GM23338 (cell line): ENCODE data around the gene TEX26. TPM values are rescaled to one million over a fixed set of nuclear protein-coding genes. Genes with fewer than 3 reads are reported as not detected.

Source experiments
- ATAC-seq: fragments of 200-7000 bp; cut with Tn5 transposase; 3 replicates; pipeline ENCODE4 v1.9.1; 2020
- DNase-seq: peaks from one replicate; pipeline ENCODE4 v3.0.0-alpha.2; 2015; ENCODE audit warnings: low spot score
- H2AFZ ChIP-seq: fragments of 200-600 bp; sonication (generic); 2 replicates; pipeline ENCODE4 v1.8.0; 2016; ENCODE audit warnings: antibody characterized with exemption, mild to moderate bottlenecking, moderate library complexity
- H3F3A ChIP-seq: fragments of 200-600 bp; sonication (generic); replicated peaks from 2 replicates; pipeline ENCODE4 v1.8.0; 2017; ENCODE audit warnings: antibody characterized with exemption, mixed run types, low read depth
- H3K27ac ChIP-seq: fragments of 200-600 bp; sonication (generic); 2 replicates; pipeline ENCODE4 v1.6.1; 2016; ENCODE audit warnings: low read depth
- H3K27me3 ChIP-seq: fragments of 200-600 bp; sonication (generic); 2 replicates; pipeline ENCODE4 v1.8.0; 2016; ENCODE audit warnings: mild to moderate bottlenecking, mixed run types, moderate library complexity; ENCODE audit not compliant: insufficient read depth
- H3K36me3 ChIP-seq: fragments of 200-600 bp; sonication (generic); 2 replicates; pipeline ENCODE4 v1.8.0; 2016; ENCODE audit warnings: mild to moderate bottlenecking; ENCODE audit not compliant: insufficient read depth
- H3K4me1 ChIP-seq: fragments of 200-600 bp; sonication (generic); 2 replicates; pipeline ENCODE4 v1.8.0; 2016; ENCODE audit warnings: mild to moderate bottlenecking, moderate library complexity; ENCODE audit not compliant: insufficient read depth
- H3K4me2 ChIP-seq: fragments of 200-600 bp; sonication (generic); 2 replicates; pipeline ENCODE4 v1.7.1; 2017; ENCODE audit warnings: mixed run types
- H3K4me3 ChIP-seq: fragments of 200-600 bp; sonication (generic); 2 replicates; pipeline ENCODE4 v1.6.1; 2016; ENCODE audit warnings: mixed run types
- H3K79me2 ChIP-seq: fragments of 200-600 bp; sonication (generic); replicated peaks from 2 replicates; pipeline ENCODE4 v1.8.0; 2017; ENCODE audit warnings: mild to moderate bottlenecking; ENCODE audit not compliant: insufficient read depth
- H3K9me2 ChIP-seq: fragments of 200-600 bp; sonication (generic); 2 replicates; pipeline ENCODE4 v1.8.0; 2017; ENCODE audit not compliant: insufficient read depth
- H4K20me1 ChIP-seq: fragments of 200-600 bp; sonication (generic); replicated peaks from 2 replicates; pipeline ENCODE4 v1.8.0; 2017; ENCODE audit warnings: mild to moderate bottlenecking; ENCODE audit not compliant: insufficient read depth
- H3K27ac Mint-ChIP-seq: 2 replicates; pipeline ENCODE4 v1.8.0; 2020; ENCODE audit warnings: inconsistent platforms, mild to moderate bottlenecking, moderate library complexity, mixed read lengths
- H3K27me3 Mint-ChIP-seq: 3 replicates; pipeline ENCODE4 v1.8.0; 2022; ENCODE audit warnings: low read depth, mild to moderate bottlenecking, moderate library complexity, mixed read lengths, inconsistent platforms; ENCODE audit not compliant: insufficient read depth, poor library complexity
- H3K36me3 Mint-ChIP-seq: 3 replicates; pipeline ENCODE4 v1.8.0; 2021; ENCODE audit warnings: low read depth, mild to moderate bottlenecking, inconsistent platforms, moderate library complexity, mixed read lengths
- H3K4me1 Mint-ChIP-seq: 3 replicates; pipeline ENCODE4 v1.8.0; 2020; ENCODE audit warnings: mild to moderate bottlenecking, inconsistent platforms, mixed read lengths
- H3K4me3 Mint-ChIP-seq: 3 replicates; pipeline ENCODE4 v1.8.0; 2021; ENCODE audit warnings: moderate library complexity, mild to moderate bottlenecking, inconsistent platforms, mixed read lengths
- H3K9me3 Mint-ChIP-seq: 3 replicates; pipeline ENCODE4 v1.8.0; 2020; ENCODE audit warnings: moderate library complexity, mild to moderate bottlenecking, inconsistent platforms, mixed read lengths
- CREB1 ChIP-seq: fragments of 250-450 bp; sonication (Bioruptor Pico); IDR thresholded peaks from 2 replicates; pipeline ENCODE4 v1.5.0; 2020; ENCODE audit warnings: low read depth, mild to moderate bottlenecking, moderate library complexity
- CTCF ChIP-seq, 2 experiments: fragments of 200-600 bp in 1 of 2; sonication (generic) in 1 of 2; conservative IDR thresholded peaks; 2 replicates each; pipeline versions ENCODE4 v1.5.1 to v1.6.1; 2016 to 2017; ENCODE audit warnings: antibody characterized with exemption in 2 of 2, low read depth in 2 of 2, mild to moderate bottlenecking in 2 of 2, moderate library complexity in 1 of 2
- EZH2 ChIP-seq: fragments of 200-600 bp; sonication (generic); IDR thresholded peaks from one replicate; pipeline ENCODE4 v1.8.0; 2017; ENCODE audit warnings: antibody characterized with exemption, mild to moderate bottlenecking, low read depth; ENCODE audit not compliant: unreplicated experiment
- EZH2phosphoT487 ChIP-seq: fragments of 200-600 bp; sonication (generic); IDR thresholded peaks from one replicate; pipeline ENCODE4 v1.8.1; 2018; ENCODE audit warnings: antibody characterized with exemption; ENCODE audit not compliant: unreplicated experiment
- JUNB ChIP-seq: IDR thresholded peaks from one replicate; pipeline ENCODE4 v1.6.1; 2016; ENCODE audit warnings: antibody characterized with exemption; ENCODE audit not compliant: unreplicated experiment
- NANOG ChIP-seq: IDR thresholded peaks from 2 replicates; pipeline ENCODE4 v1.6.1; 2016; ENCODE audit warnings: antibody characterized with exemption, borderline replicate concordance
- POLR2AphosphoS5 ChIP-seq: IDR thresholded peaks from 2 replicates; pipeline ENCODE4 v1.6.1; 2016; ENCODE audit warnings: antibody characterized with exemption, low read depth
- REST ChIP-seq: IDR thresholded peaks from one replicate; pipeline ENCODE4 v1.6.1; 2018; ENCODE audit warnings: antibody characterized with exemption; ENCODE audit not compliant: unreplicated experiment
- ZNF114 ChIP-seq: fragments of 250-450 bp; sonication (Bioruptor Pico); IDR thresholded peaks from 2 replicates; pipeline ENCODE4 v1.5.0; 2020; ENCODE audit warnings: mild to moderate bottlenecking, moderate library complexity
- polyA plus RNA-seq: library from polyadenylated mRNA; unstranded; fragments of >200 nt; fragmentation: Nextera tagmentation; extraction: Ambion mirVana; gene quantifications from 2 replicates; pipeline ENCODE4 v1.2.1, GENCODE V29; 2016
- total RNA-seq: library from RNA; depleted of rRNA; stranded (reverse); fragments of >200 nt; shearing (Covaris generic); gene quantifications from 2 replicates; pipeline ENCODE4 v1.2.3, GENCODE V29; 2014

Gene TEX26
- total and polyA plus RNA-seq, 2 experiments from 2014 or later, result not detected

DNA sequence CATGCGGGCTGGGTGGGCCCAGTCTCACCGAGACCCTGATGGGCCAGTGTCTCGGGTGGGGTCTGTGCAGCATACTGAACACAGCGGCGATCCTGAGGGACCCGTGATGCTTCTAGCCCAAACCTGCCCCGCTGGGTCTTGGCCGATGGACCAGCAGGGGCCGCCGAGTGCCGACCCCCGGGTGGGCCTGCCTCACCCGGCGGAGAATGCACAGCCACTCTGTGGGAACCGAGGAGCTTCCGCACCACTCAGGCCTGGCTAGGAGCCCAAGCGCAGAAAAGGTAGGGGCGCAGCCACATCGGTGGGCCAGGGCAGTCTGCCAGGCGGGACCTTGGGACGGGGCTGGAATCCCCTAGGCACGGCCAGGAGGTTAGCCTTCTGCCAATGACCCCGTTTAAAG is 72.6 kb downstream of the TEX26 start:
- H3K4me2 ChIP-seq, result no peak overlapping the region
- no peaks in the 10 kb centered on the region; the same call in 2 of the 3 replicates for H3K9me3 Mint-ChIP-seq
- H3K27ac Mint-ChIP-seq, result no peak overlapping the region
- no peaks in the 10 kb centered on the region; the same call in 1 of the 2 replicates for H3K9me2 ChIP-seq
- no peaks in the 10 kb centered on the region for H3K36me3 ChIP-seq
- H3K27ac ChIP-seq, result no peak overlapping the region
- H3K4me3 Mint-ChIP-seq, result no peak overlapping the region
- H3K4me1 Mint-ChIP-seq, result peaks cover 3% of the 10 kb centered on the region; the same call in 1 of the 3 replicates
- H3K27me3 ChIP-seq, result no peaks in the 10 kb centered on the region
- no peak overlapping the region for H3K4me3 ChIP-seq
- no peaks in the 10 kb centered on the region for H3K36me3 Mint-ChIP-seq
- no peaks in the 10 kb centered on the region for H4K20me1 ChIP-seq
- DNase-seq (no peak), ATAC-seq (no peak)
- no peak overlapping the region for H2AFZ ChIP-seq
- no peaks in the 10 kb centered on the region for H3K79me2 ChIP-seq
- no peaks in the 10 kb centered on the region for H3K4me1 ChIP-seq
- peaks cover 4% of the 10 kb centered on the region for H3K27me3 Mint-ChIP-seq
- H3F3A ChIP-seq, result no peaks in the 10 kb centered on the region
- TF ChIP-seq ZNF114 (CRISPR knock-in tag) (no peak), EZH2 (no peak), JUNB (no peak), POLR2AphosphoS5 (no peak), EZH2phosphoT487 (no peak), CTCF (conservative IDR thresholded peaks at IDR 0.05; ENCODE audit: low read depth in 2 of 2) (no peak), REST (no peak)

DNA sequence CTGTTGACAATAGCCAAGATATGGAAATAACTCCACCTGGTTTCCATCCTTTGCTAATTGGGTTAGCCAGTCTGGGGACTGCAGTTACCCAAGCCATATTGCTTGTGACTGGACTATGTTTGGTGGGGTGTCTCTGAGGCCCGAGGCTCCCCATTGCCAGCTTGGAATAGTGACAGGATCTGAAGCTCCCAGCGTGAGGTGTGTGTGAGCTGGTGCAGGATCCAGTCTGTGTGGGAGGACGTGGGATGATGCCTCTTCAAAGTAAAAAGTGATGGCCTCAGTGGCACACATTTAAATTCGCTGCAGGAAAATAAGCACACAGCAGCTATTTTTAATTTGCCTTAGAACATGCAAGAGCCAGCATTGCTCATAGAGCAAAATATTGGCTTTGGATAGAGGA is 75.0 kb downstream of the TEX26 start:
- H3K4me1 ChIP-seq, result peaks cover 23% of the 10 kb centered on the region
- H3K27ac ChIP-seq, result no peak overlapping the region
- no peaks in the 10 kb centered on the region; the same call in 2 of the 3 replicates for H3K9me3 Mint-ChIP-seq
- H3K79me2 ChIP-seq, result no peaks in the 10 kb centered on the region
- H3K27me3 Mint-ChIP-seq, result peaks cover 3% of the 10 kb centered on the region
- H3K4me2 ChIP-seq, result no peak overlapping the region
- no peak overlapping the region for H2AFZ ChIP-seq
- no peaks in the 10 kb centered on the region for H3K9me2 ChIP-seq
- no peaks in the 10 kb centered on the region for H4K20me1 ChIP-seq
- no peaks in the 10 kb centered on the region for H3K36me3 Mint-ChIP-seq
- H3K27me3 ChIP-seq, result no peaks in the 10 kb centered on the region
- no peak overlapping the region for H3K4me3 ChIP-seq
- no peak overlapping the region for H3K4me3 Mint-ChIP-seq
- no peak for DNase-seq
- no peaks in the 10 kb centered on the region for H3K36me3 ChIP-seq
- no peak for TF ChIP-seq CTCF (conservative IDR thresholded peaks at IDR 0.05; ENCODE audit: low read depth in 2 of 2)
- no peak for TF ChIP-seq CREB1 (CRISPR knock-in tag)
- TF ChIP-seq NANOG, result no peak
- no peak for ATAC-seq
- no peaks in the 10 kb centered on the region for H3F3A ChIP-seq
- H3K4me1 Mint-ChIP-seq, result peaks cover 26% of the 10 kb centered on the region
- H3K27ac Mint-ChIP-seq, result no peak overlapping the region
